AG04450 (cell line): ENCODE results near the gene OVOL2. TPM values are rescaled to one million over a fixed set of nuclear protein-coding genes. Genes with fewer than 3 reads are reported as not detected.
A peak's percentile ranks its signal among the peaks of the same experiment; 100 is the strongest.

ENCODE experiments used
- CTCF ChIA-PET: fragments of 300-600, 350-600 bp; formaldehyde crosslinking; extraction: SDS; loops from one replicate; lab custom pipeline; 2022; ENCODE audit warnings: antibody characterized with exemption, inconsistent platforms; lab: Charles Lee
- POLR2A ChIA-PET: fragments of 350-600 bp; formaldehyde crosslinking; extraction: SDS; loops from one replicate; lab custom pipeline; 2021; ENCODE audit warnings: antibody characterized with exemption, inconsistent platforms; lab: Yijun Ruan, JAX
- DNase-seq: peaks from one replicate; pipeline ENCODE4 v3.0.0-alpha.2; 2011; ENCODE audit warnings: low read depth, low spot score
- H3K27ac ChIP-seq: one replicate; pipeline ENCODE4 v1.5.1; 2012; ENCODE audit warnings: low read depth, low read length, control low read depth
- H3K27me3 ChIP-seq: one replicate; pipeline ENCODE4 v1.6.0; 2012; ENCODE audit warnings: low read length; ENCODE audit not compliant: control insufficient read depth, insufficient read depth
- H3K4me3 ChIP-seq: 2 replicates; pipeline ENCODE4 v1.5.1; 2011; ENCODE audit warnings: mild to moderate bottlenecking, low read depth, low read length, control low read depth
- H3K9me3 ChIP-seq: 2 replicates; pipeline ENCODE4 v1.5.1; 2012; ENCODE audit warnings: low read length; ENCODE audit not compliant: control insufficient read depth, insufficient read depth
- CTCF ChIP-seq: IDR thresholded peaks from 2 replicates; pipeline ENCODE4 v1.5.1; 2011; ENCODE audit warnings: low read depth, low read length, control low read depth, inconsistent platforms
- polyA plus RNA-seq: library from polyadenylated mRNA; depleted of rRNA; stranded (reverse); fragments of >200 nt; gene quantifications from 2 replicates; pipeline ENCODE4 v1.2.3, GENCODE V29; 2011

The OVOL2 gene
- polyA plus RNA-seq, 1 experiment: not detected

DNA sequence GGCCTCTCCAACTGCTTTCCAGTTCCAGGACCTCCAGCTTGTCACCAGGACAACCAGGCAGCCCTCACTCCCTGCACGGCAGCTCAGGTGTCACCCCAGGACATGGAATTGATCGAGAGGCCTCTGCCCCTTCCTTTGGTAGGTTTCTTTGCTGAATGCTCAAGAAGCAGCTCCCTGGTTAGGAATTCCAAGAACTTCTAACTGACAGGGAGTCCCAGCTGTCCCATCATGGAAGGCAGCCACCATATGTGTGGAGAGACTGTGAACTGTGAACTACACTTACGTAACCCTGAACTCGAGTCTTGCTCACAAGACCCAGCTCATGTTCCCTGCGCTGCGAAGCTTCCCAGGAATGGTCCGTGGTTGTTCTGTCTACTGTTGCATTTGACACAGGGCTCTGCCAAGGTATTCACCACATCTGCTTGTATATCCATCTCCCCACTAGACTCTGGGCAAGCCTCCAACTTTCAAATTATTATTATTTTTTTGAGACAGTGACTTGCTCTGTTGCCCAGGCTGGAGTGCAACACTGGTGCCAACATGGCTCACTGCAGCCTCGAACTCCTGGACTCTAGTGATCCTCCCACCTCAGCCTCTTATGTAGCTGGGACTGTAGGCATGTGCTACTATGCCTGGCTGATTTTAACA, 53.2 kb downstream of the OVOL2 start:
- H3K4me3 ChIP-seq: no peak overlapping the region
- peak; percentile 75 for DNase-seq
- ChIA-PET CTCF (no interaction called here), POLR2A (interaction anchor here (1.1 kb wide), 1 partner anchor 46 kb away, joined by 5 read pairs; no protein-coding TSS in a partner anchor)
- TF ChIP-seq CTCF: no peak
- no peaks in the 10 kb centered on the region for H3K9me3 ChIP-seq
- peak overlapping the region; percentile 39 for H3K27ac ChIP-seq
- H3K27me3 ChIP-seq: peaks cover 3% of the 10 kb centered on the region

DNA sequence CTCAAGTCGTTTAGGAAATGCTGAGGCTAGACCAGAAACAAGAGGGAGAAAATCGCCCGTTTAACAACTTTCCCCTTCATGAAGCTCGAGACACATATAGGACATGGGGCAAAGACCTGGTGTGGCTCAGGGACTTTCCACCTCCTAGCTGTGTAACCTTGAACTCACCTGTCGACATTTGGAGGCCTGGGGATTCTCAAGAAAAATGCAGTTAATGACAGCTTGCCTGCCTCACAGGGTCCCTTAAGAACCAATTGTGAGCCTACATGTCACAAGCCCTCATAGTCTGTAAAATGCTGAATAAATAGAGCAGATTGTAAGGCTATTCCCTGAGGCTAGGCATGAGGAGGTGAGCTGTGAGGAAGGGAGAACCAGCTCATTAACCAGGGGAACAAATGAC, 53.8 kb downstream of the OVOL2 start:
- Histone ChIP-seq H3K27me3 (peaks cover 3% of the 10 kb centered on the region), H3K9me3 (no peaks in the 10 kb centered on the region), H3K27ac (peak overlapping the region; percentile 39), H3K4me3 (no peak overlapping the region)
- ChIA-PET POLR2A (interaction anchor here (1.1 kb wide), 1 partner anchor 46 kb away, joined by 5 read pairs; no protein-coding TSS in a partner anchor), CTCF (no interaction called here)
- no peak for DNase-seq
- no peak for TF ChIP-seq CTCF

DNA sequence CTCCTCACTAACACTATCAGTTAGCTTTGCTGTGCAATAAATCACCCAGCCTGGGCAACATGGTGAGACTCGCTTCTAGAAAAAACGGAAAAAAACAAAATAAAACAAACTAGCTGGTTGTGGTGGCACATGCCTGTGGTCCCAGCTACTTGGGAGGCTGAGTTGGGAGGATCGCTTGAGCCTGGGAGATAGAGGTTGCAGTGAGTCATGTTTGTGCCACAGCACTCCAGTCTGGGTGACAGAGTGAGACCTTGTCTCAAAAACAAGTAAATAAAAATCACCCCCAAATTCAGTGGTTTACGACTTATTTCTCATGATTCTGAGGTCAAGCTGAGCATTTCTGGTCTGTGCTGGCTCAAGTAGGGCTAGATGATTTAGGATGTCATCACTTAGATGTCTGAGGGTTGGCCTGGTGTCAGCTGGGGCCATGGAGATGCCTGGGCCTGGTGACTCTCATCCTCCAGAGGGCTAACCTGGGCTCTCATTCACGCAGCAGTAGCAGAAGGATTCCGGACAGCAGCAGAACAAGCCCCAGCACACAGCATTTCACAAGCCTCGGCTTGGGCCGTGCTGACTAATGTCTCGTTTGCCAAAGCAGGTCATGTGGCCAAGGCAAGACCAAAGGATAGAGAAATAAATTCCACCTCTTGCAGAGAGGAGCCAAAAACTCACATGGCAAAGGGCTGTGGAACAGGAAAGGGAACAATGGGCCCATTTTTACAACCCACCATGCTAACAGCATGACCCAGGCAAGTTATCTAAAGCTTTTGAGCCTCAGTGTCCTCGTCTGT, 56.4 kb downstream of the OVOL2 start:
- ChIA-PET POLR2A (no interaction called here), CTCF (no interaction called here)
- TF ChIP-seq CTCF: no peak
- peaks cover 3% of the 10 kb centered on the region for H3K27me3 ChIP-seq
- H3K27ac ChIP-seq: peak overlapping the region; percentile 11
- H3K4me3 ChIP-seq: no peak overlapping the region
- H3K9me3 ChIP-seq: no peaks in the 10 kb centered on the region
- no peak for DNase-seq

DNA sequence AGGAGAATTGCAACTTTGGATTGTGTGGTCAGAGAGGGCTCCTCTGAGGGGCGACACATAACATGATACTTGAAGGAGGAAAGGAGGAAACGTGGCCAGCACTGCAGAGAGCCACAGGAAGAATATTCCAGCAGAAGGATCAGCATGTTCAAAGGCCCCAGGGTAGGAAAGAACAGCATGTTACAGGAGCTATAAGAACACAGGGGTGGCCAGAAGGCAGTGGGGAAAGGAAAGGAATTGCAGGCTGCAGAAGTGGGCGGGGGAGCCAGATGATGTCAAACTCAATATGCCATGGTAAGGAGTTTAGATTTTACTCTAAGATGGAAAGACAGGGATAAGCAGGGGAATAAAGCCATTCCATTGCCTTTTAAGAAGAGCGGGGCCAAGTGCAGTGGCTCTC, 58.1 kb downstream of the OVOL2 start:
- CTCF ChIA-PET: interaction anchor here (1.0 to 1.7 kb wide), 2 partner anchors 15 to 495 kb away, joined by 3 to 10 read pairs; no protein-coding TSS in a partner anchor

More for the DNA sequence above, 58.1 kb downstream of the OVOL2 start:
- no peaks in the 10 kb centered on the region for H3K9me3 ChIP-seq
- POLR2A ChIA-PET: no interaction called here
- no peak overlapping the region for H3K4me3 ChIP-seq
- TF ChIP-seq CTCF: no peak
- DNase-seq: no peak
- H3K27me3 ChIP-seq: peaks cover 3% of the 10 kb centered on the region
- H3K27ac ChIP-seq: no peak overlapping the region
